HG02981 (cell line): ENCODE measurements around the gene DDIT4.
A peak's percentile ranks its signal among the peaks of the same experiment; 100 is the strongest.

Source experiments
- ATAC-seq: cut with Tn5 transposase; IDR thresholded peaks from one replicate; pipeline ENCODE4 v1.9.1; 2021; ENCODE audit warnings: mild to moderate bottlenecking, moderate library complexity; ENCODE audit not compliant: unreplicated experiment

The DDIT4 gene

GRCh38 chr10:72315611-72316385 is 42.1 kb downstream of the DDIT4 start:
- no peak for ATAC-seq

- no peak for ATAC-seq
Observed at GRCh38 chr10:72316386-72316700, 42.6 kb downstream of the DDIT4 start.

- ATAC-seq: no peak
Observed at GRCh38 chr10:72316748-72317435, 43.2 kb downstream of the DDIT4 start.

GRCh38 chr10:72318418-72319262 is 44.9 kb downstream of the DDIT4 start:
- ATAC-seq: no peak

GRCh38 chr10:72319416-72320254 is 45.9 kb downstream of the DDIT4 start:
- ATAC-seq: peak; percentile 46

- ATAC-seq: peak; percentile 64
Observed at GRCh38 chr10:72320676-72321247, 47.0 kb downstream of the DDIT4 start.

GRCh38 chr10:72321248-72322029 is 47.7 kb downstream of the DDIT4 start:
- ATAC-seq: no peak

GRCh38 chr10:72322030-72322279 is 48.2 kb downstream of the DDIT4 start:
- ATAC-seq: no peak

GRCh38 chr10:72322280-72323058 is 48.7 kb downstream of the DDIT4 start:
- no peak for ATAC-seq

- ATAC-seq: no peak
Observed at GRCh38 chr10:72323108-72323749, 49.5 kb downstream of the DDIT4 start.

GRCh38 chr10:72323771-72324191 is 50.1 kb downstream of the DDIT4 start:
- no peak for ATAC-seq
